OCI-LY3 (cell line): ENCODE results near the gene CD300LG.

ENCODE experiments used
- H2AFZ ChIP-seq: fragments of 200-600, 300-600 bp; shearing (Covaris generic); 2 replicates; pipeline ENCODE4 v1.6.0; 2014; ENCODE audit warnings: antibody characterized with exemption, low read depth, low read length
- H3K27ac ChIP-seq: fragments of 200-600, 300-600 bp; sonication (generic); 2 replicates; pipeline ENCODE4 v1.5.1; 2014; ENCODE audit warnings: mild to moderate bottlenecking, low read length, moderate library complexity, mixed read lengths
- H3K27me3 ChIP-seq: fragments of 200-600, 300-600 bp; sonication (generic); 2 replicates; pipeline ENCODE4 v1.6.1; 2014; ENCODE audit warnings: low read depth, low read length, mixed read lengths
- H3K36me3 ChIP-seq: fragments of 200-600, 300-600 bp; sonication (generic); replicated peaks from 2 replicates; pipeline ENCODE3; 2014; ENCODE audit warnings: low read depth, low read length, mixed read lengths
- H3K4me1 ChIP-seq: fragments of 300-600, 200-600 bp; sonication (generic); 2 replicates; pipeline ENCODE4 v1.6.1; 2014; ENCODE audit warnings: low read length, mixed read lengths
- H3K4me2 ChIP-seq: fragments of 200-600, 300-600 bp; sonication (generic); 2 replicates; pipeline ENCODE4 v1.6.1; 2014; ENCODE audit warnings: low read length, mixed read lengths
- H3K4me3 ChIP-seq: fragments of 300-600, 200-600 bp; sonication (generic); 2 replicates; pipeline ENCODE4 v1.5.1; 2014; ENCODE audit warnings: antibody characterized with exemption, mild to moderate bottlenecking, low read length, moderate library complexity
- H3K79me2 ChIP-seq: fragments of 300-600, 200-600 bp; shearing (Covaris generic); 2 replicates; pipeline ENCODE4 v1.6.1; 2014; ENCODE audit warnings: mild to moderate bottlenecking, low read length, mixed read lengths
- H3K9ac ChIP-seq: fragments of 300-600, 200-600 bp; shearing (Covaris generic); 2 replicates; pipeline ENCODE4 v1.6.0; 2014; ENCODE audit warnings: mild to moderate bottlenecking, low read length, moderate library complexity
- H3K9me3 ChIP-seq: fragments of 200-600, 300-600 bp; shearing (Covaris generic); 2 replicates; pipeline ENCODE4 v1.6.1; 2014; ENCODE audit warnings: low read length, mixed read lengths; ENCODE audit not compliant: insufficient read depth
- H4K20me1 ChIP-seq: fragments of 200-600, 300-600 bp; sonication (generic); 2 replicates; pipeline ENCODE4 v1.6.1; 2016; ENCODE audit warnings: low read length, mixed read lengths; ENCODE audit not compliant: insufficient read depth
- CTCF ChIP-seq: fragments of 200-600, 300-600 bp; sonication (generic); IDR thresholded peaks from 2 replicates; pipeline ENCODE4 v1.5.1; 2014; ENCODE audit warnings: antibody characterized with exemption, low read length, low read depth
- EZH2phosphoT487 ChIP-seq: fragments of 200-600 bp; shearing (Covaris generic); IDR thresholded peaks from 2 replicates; pipeline ENCODE4 v1.6.1; 2018; ENCODE audit warnings: antibody characterized with exemption, mixed run types, low read depth

The CD300LG gene

GRCh38 chr17:43814026-43814425, 33.0 kb upstream of the CD300LG start:
- no peaks in the 10 kb centered on the region for H4K20me1 ChIP-seq
- no peaks in the 10 kb centered on the region for H3K4me1 ChIP-seq
- H3K79me2 ChIP-seq = no peaks in the 10 kb centered on the region
- no peaks in the 10 kb centered on the region for H3K9me3 ChIP-seq
- H3K9ac ChIP-seq = no peak overlapping the region
- no peak overlapping the region for H3K4me2 ChIP-seq
- TF ChIP-seq EZH2phosphoT487 (no peak), CTCF (no peak)
- no peaks in the 10 kb centered on the region for H3K36me3 ChIP-seq
- H3K27ac ChIP-seq = no peak overlapping the region
- H2AFZ ChIP-seq = no peak overlapping the region
- H3K27me3 ChIP-seq = no peaks in the 10 kb centered on the region
- no peak overlapping the region for H3K4me3 ChIP-seq

GRCh38 chr17:43814714-43815113, 32.3 kb upstream of the CD300LG start:
- Histone ChIP-seq H3K27ac (no peak overlapping the region), H3K79me2 (no peaks in the 10 kb centered on the region), H3K9me3 (no peaks in the 10 kb centered on the region), H3K27me3 (no peaks in the 10 kb centered on the region), H3K4me3 (no peak overlapping the region), H4K20me1 (no peaks in the 10 kb centered on the region), H2AFZ (no peak overlapping the region), H3K9ac (no peak overlapping the region), H3K4me2 (no peak overlapping the region), H3K36me3 (no peaks in the 10 kb centered on the region), H3K4me1 (no peaks in the 10 kb centered on the region)
- TF ChIP-seq EZH2phosphoT487 (no peak), CTCF (no peak)

- no peaks in the 10 kb centered on the region for H3K4me1 ChIP-seq
- no peaks in the 10 kb centered on the region for H3K79me2 ChIP-seq
- no peak overlapping the region for H3K4me2 ChIP-seq
- H3K9ac ChIP-seq = no peak overlapping the region
- H3K9me3 ChIP-seq = no peaks in the 10 kb centered on the region
- TF ChIP-seq CTCF = no peak
- no peaks in the 10 kb centered on the region for H3K27me3 ChIP-seq
- no peaks in the 10 kb centered on the region for H3K36me3 ChIP-seq
- no peak overlapping the region for H3K4me3 ChIP-seq
- H3K27ac ChIP-seq = no peak overlapping the region
- H2AFZ ChIP-seq = no peak overlapping the region
- no peaks in the 10 kb centered on the region for H4K20me1 ChIP-seq
These were observed 30.3 kb upstream of the CD300LG start for GRCh38 chr17:43816336-43817320.

- H3K4me2 ChIP-seq = no peak overlapping the region
- no peaks in the 10 kb centered on the region for H3K36me3 ChIP-seq
- H4K20me1 ChIP-seq = no peaks in the 10 kb centered on the region
- no peaks in the 10 kb centered on the region for H3K4me1 ChIP-seq
- no peaks in the 10 kb centered on the region for H3K79me2 ChIP-seq
- H2AFZ ChIP-seq = no peak overlapping the region
- TF ChIP-seq CTCF (no peak), EZH2phosphoT487 (no peak)
- H3K9me3 ChIP-seq = no peaks in the 10 kb centered on the region
- no peak overlapping the region for H3K9ac ChIP-seq
- H3K4me3 ChIP-seq = no peak overlapping the region
- H3K27me3 ChIP-seq = no peaks in the 10 kb centered on the region
- no peak overlapping the region for H3K27ac ChIP-seq
These were observed 29.1 kb upstream of the CD300LG start for GRCh38 chr17:43817826-43818225.
